HUES48 (cell line): Measurements from ENCODE around the gene HCN2.

Experiments used
- H3K27ac ChIP-seq: one replicate; pipeline ENCODE4 v1.7.0; 2013; ENCODE audit warnings: low read depth, low read length, inconsistent platforms
- H3K27me3 ChIP-seq: 2 replicates; pipeline ENCODE4 v1.6.1; 2013; ENCODE audit warnings: mild to moderate bottlenecking, low read length; ENCODE audit not compliant: control insufficient read depth, insufficient read depth
- H3K36me3 ChIP-seq: 2 replicates; pipeline ENCODE4 v1.6.1; 2013; ENCODE audit warnings: low read length; ENCODE audit not compliant: control insufficient read depth, insufficient read depth
- H3K4me1 ChIP-seq: 2 replicates; pipeline ENCODE4 v1.6.1; 2013; ENCODE audit warnings: mild to moderate bottlenecking, low read length; ENCODE audit not compliant: control insufficient read depth, insufficient read depth
- H3K4me3 ChIP-seq: 2 replicates; pipeline ENCODE4 v1.5.1; 2013; ENCODE audit warnings: mild to moderate bottlenecking, low read depth, low read length
- H3K9ac ChIP-seq: 2 replicates; pipeline ENCODE4 v1.6.1; 2013; ENCODE audit warnings: mild to moderate bottlenecking, low read depth, low read length, moderate library complexity
- H3K9me3 ChIP-seq: 2 replicates; pipeline ENCODE4 v1.6.1; 2013; ENCODE audit warnings: low read length; ENCODE audit not compliant: control insufficient read depth, insufficient read depth

HCN2 gene

GRCh38 chr19:588741-589692 is 664 bp upstream of the HCN2 start:
- peak overlapping the region; percentile 46; the same call in 1 of the 2 replicates for H3K4me3 ChIP-seq
- H3K4me1 ChIP-seq, result no peaks in the 10 kb centered on the region
- H3K9ac ChIP-seq, result no peak overlapping the region
- H3K27ac ChIP-seq, result no peak overlapping the region
- no peaks in the 10 kb centered on the region for H3K9me3 ChIP-seq
- H3K27me3 ChIP-seq, result peaks cover 30% of the 10 kb centered on the region
- no peaks in the 10 kb centered on the region for H3K36me3 ChIP-seq

DNA sequence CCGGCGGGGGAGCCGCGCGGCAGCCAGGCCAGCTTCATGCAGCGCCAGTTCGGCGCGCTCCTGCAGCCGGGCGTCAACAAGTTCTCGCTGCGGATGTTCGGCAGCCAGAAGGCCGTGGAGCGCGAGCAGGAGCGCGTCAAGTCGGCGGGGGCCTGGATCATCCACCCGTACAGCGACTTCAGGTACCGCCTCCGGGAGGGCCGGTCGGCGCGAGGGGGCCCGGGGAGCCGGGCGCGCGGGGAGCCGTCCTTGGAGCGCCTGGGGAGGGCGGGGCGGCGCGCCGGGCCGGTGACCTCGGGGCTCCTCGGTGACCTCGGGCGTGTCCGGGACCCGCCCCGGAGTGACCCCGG is 690 bp downstream of the HCN2 start:
- no peak overlapping the region for H3K27ac ChIP-seq
- H3K9ac ChIP-seq, result no peak overlapping the region
- H3K36me3 ChIP-seq, result no peaks in the 10 kb centered on the region
- peak overlapping the region; percentile 44; the same call in 1 of the 2 replicates for H3K4me3 ChIP-seq
- no peaks in the 10 kb centered on the region for H3K9me3 ChIP-seq
- no peaks in the 10 kb centered on the region for H3K4me1 ChIP-seq
- H3K27me3 ChIP-seq, result peaks cover 30% of the 10 kb centered on the region

DNA sequence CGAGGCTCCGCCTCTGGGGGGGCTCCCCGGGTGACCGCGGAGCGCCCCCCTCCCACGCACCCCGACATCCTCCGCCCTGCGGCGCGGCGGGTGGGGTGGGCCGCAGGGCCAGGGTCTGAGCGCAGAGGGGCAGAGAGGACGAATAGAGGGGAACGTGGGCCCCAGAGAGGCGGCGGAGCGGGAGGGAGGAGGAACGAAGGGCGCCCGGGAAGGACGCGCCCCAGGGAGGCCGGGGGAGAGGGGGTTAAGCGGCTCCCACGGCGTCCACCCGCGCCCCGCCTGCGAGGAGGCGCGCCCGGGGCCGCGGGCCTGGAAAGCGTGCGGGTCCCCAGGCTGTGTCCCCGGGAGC is 1.0 kb downstream of the HCN2 start:
- Histone ChIP-seq H3K27ac (no peak overlapping the region), H3K4me3 (peak overlapping the region; percentile 44; the same call in 1 of the 2 replicates)

GRCh38 chr19:591099-591958 is 1.6 kb downstream of the HCN2 start:
- Histone ChIP-seq H3K9me3 (no peaks in the 10 kb centered on the region), H3K4me1 (no peaks in the 10 kb centered on the region), H3K27ac (no peak overlapping the region), H3K27me3 (peaks cover 30% of the 10 kb centered on the region), H3K4me3 (no peak overlapping the region; the same call in 1 of the 2 replicates), H3K36me3 (no peaks in the 10 kb centered on the region), H3K9ac (no peak overlapping the region)

More for the DNA sequence above, 1.0 kb downstream of the HCN2 start:
- Histone ChIP-seq H3K36me3 (no peaks in the 10 kb centered on the region), H3K4me1 (no peaks in the 10 kb centered on the region), H3K9ac (no peak overlapping the region), H3K27me3 (peaks cover 30% of the 10 kb centered on the region), H3K9me3 (no peaks in the 10 kb centered on the region)

DNA sequence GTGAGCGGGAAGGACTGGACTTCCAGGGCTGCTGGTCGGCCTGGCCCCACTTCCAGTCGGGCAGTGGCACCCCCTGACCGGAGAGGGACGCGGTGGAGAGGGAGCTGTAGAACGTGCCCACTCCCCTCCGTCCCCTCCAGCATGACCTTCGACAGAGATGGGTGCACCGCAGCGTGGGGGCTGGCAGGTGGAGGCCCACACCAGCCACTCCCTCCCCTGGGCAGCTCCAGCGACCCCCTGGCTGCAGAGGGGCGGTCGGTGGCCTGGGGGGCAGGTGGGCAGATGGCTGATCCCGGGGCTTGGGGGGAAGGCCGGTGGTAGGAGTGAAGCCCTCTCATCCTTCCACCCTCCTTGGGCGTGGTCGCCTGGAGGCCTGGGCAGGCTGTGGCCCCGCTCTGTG is 2.4 kb downstream of the HCN2 start:
- H3K4me3 ChIP-seq, result no peak overlapping the region
- H3K9me3 ChIP-seq, result no peaks in the 10 kb centered on the region
- H3K27me3 ChIP-seq, result peaks cover 30% of the 10 kb centered on the region
- H3K4me1 ChIP-seq, result no peaks in the 10 kb centered on the region
- H3K36me3 ChIP-seq, result no peaks in the 10 kb centered on the region
- no peak overlapping the region for H3K27ac ChIP-seq
- no peak overlapping the region for H3K9ac ChIP-seq

DNA sequence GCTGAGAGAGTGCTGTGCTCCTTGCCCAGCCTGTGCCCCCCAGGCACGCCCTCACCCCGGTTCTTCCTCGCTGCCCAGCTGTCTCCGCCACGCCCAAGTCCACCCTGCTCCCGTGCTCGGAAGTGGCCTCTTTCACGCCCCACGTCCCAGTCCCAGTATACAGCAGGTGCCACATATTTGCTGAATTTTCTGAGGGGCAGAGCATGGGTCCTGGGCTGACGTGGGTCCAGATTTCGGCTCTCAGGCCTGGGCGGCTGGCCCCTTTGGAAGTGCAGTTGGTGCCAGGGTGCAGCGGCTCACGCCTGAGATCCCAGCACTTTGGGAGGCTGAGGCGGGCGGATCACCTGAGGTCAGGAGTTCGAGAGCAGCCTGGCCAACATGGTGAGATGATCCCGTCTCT is 3.4 kb downstream of the HCN2 start:
- H3K27ac ChIP-seq, result no peak overlapping the region
- H3K4me3 ChIP-seq, result no peak overlapping the region
- peaks cover 30% of the 10 kb centered on the region for H3K27me3 ChIP-seq
- H3K9ac ChIP-seq, result no peak overlapping the region
- H3K9me3 ChIP-seq, result no peaks in the 10 kb centered on the region
- no peaks in the 10 kb centered on the region for H3K36me3 ChIP-seq
- no peaks in the 10 kb centered on the region for H3K4me1 ChIP-seq

DNA sequence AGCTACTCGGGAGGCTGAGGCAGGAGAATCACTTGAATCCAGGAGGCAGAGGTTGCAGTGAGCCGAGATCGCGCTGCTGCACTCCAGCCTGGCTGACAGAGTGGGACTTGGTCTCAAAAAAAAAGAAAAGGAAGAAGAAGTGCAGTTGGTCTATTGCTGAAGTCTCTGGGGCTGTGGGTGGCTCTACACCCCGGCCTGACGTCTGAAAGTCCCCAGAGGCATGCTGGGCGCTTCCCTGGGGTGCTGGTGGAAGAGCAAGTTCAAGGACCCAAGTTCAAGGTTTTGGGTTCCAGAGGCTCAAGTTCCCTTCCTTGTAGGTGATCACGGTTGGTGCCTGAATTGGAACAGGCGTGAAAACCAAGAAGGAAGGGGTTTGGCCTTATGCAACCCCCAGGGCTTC is 3.8 kb downstream of the HCN2 start:
- no peaks in the 10 kb centered on the region for H3K36me3 ChIP-seq
- H3K9ac ChIP-seq, result no peak overlapping the region
- H3K9me3 ChIP-seq, result no peaks in the 10 kb centered on the region
- H3K27ac ChIP-seq, result no peak overlapping the region
- no peaks in the 10 kb centered on the region for H3K4me1 ChIP-seq
- H3K4me3 ChIP-seq, result no peak overlapping the region
- peaks cover 27% of the 10 kb centered on the region for H3K27me3 ChIP-seq

DNA sequence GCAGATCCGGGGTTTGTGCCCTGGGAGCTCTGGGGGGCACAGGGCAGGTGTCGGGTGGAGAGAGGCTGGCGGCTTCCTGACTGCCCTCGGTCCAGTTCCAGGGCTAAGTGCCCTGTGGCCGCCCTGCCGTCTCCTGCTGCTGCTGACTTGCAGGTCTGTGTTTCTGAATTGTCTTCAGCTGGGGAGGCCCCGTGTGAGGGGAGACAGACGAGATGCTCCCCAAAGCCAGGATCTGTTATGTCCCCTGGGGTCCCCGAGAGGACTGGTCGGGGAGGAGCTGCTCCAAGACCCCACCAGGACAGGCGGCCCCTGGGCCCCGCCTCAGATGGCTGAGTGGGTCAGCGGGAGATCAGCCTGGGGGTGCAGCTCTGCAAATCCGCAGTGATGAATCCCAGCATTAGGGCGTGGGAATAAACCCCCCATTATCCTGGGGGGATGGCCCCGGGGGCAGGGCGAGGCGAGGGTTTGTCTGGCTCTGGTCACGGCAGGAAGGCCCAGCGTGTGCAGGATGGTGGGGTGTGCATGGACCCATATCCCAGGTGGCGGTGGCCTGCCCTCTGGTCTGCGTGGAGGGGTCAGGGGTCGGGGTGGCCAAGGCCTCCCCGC is 4.7 kb downstream of the HCN2 start:
- Histone ChIP-seq H3K4me3 (no peak overlapping the region), H3K36me3 (no peaks in the 10 kb centered on the region), H3K4me1 (no peaks in the 10 kb centered on the region), H3K27me3 (peaks cover 18% of the 10 kb centered on the region), H3K9me3 (no peaks in the 10 kb centered on the region), H3K9ac (no peak overlapping the region), H3K27ac (no peak overlapping the region)

- peaks cover 12% of the 10 kb centered on the region for H3K27me3 ChIP-seq
- H3K4me3 ChIP-seq, result no peak overlapping the region
- no peaks in the 10 kb centered on the region for H3K36me3 ChIP-seq
- H3K9ac ChIP-seq, result no peak overlapping the region
- H3K27ac ChIP-seq, result no peak overlapping the region
- H3K9me3 ChIP-seq, result no peaks in the 10 kb centered on the region
- no peaks in the 10 kb centered on the region for H3K4me1 ChIP-seq
Measured at GRCh38 chr19:595326-596262, 5.9 kb downstream of the HCN2 start.

DNA sequence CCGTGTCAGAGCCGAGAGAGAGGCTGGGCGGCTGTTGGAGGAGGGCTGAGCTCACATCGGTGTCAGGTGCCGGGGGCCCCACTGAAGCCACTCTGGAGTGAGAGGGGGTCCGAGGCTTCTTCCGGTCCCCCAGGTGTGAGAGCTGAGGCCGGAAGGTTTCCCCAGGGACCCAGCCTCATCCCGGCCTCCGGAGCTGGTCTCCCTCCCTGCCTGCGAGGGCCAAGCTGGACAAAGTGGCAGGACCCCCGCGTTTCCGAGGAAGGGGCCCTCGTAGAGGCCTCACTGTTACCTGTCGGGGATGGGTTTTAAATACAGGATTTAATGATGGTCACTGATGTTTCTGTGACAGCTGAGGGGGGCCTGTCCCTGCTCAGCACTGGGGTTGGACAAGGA is 6.6 kb downstream of the HCN2 start:
- Histone ChIP-seq H3K4me1 (no peaks in the 10 kb centered on the region), H3K36me3 (no peaks in the 10 kb centered on the region), H3K9ac (no peak overlapping the region), H3K9me3 (no peaks in the 10 kb centered on the region), H3K27ac (no peak overlapping the region), H3K4me3 (no peak overlapping the region), H3K27me3 (peaks cover 6% of the 10 kb centered on the region)
